HEK293 (cell line): ENCODE results near the gene CYB561D2.
A peak's percentile ranks its signal among the peaks of the same experiment; 100 is the strongest.

Experiments
- CTCF ChIP-seq: fragments of 450-650 bp; formaldehyde crosslinking; IDR thresholded peaks from 2 replicates; pipeline ENCODE4 v1.5.1; 2016; ENCODE audit warnings: missing biosample characterization, missing genetic modification characterization
- KLF9 ChIP-seq: fragments of 450-650 bp; formaldehyde crosslinking; IDR thresholded peaks from 2 replicates; pipeline ENCODE4 v1.5.1; 2016; ENCODE audit warnings: missing biosample characterization, missing genetic modification characterization, low read depth
- PRDM2 ChIP-seq: fragments of 450-650 bp; formaldehyde crosslinking; IDR thresholded peaks from 2 replicates; pipeline ENCODE4 v1.5.1; 2016; ENCODE audit warnings: missing biosample characterization, missing genetic modification characterization, borderline replicate concordance
- ZBTB44 ChIP-seq: fragments of 450-650 bp; IDR thresholded peaks from 2 replicates; pipeline ENCODE4 v1.5.1; 2018; ENCODE audit warnings: missing biosample characterization, mild to moderate bottlenecking, missing genetic modification characterization
- ZBTB49 ChIP-seq: fragments of 450-650 bp; formaldehyde crosslinking; IDR thresholded peaks from 2 replicates; pipeline ENCODE4 v1.5.1; 2016; ENCODE audit warnings: missing biosample characterization, missing genetic modification characterization, low read depth
- ZNF121 ChIP-seq: fragments of 450-650 bp; formaldehyde crosslinking; IDR thresholded peaks from 2 replicates; pipeline ENCODE4 v1.5.1; 2016; ENCODE audit warnings: missing biosample characterization, missing genetic modification characterization
- ZNF24 ChIP-seq: fragments of 450-650 bp; formaldehyde crosslinking; IDR thresholded peaks from 2 replicates; pipeline ENCODE4 v1.5.1; 2016; ENCODE audit warnings: missing biosample characterization, missing genetic modification characterization
- ZNF398 ChIP-seq: fragments of 450-650 bp; formaldehyde crosslinking; IDR thresholded peaks from 2 replicates; pipeline ENCODE4 v1.5.1; 2017; ENCODE audit warnings: missing biosample characterization, missing genetic modification characterization

- TF ChIP-seq CTCF (tag by site-specific recombination) (no peak), ZNF121 (tag by site-specific recombination) (no peak), PRDM2 (tag by site-specific recombination) (no peak), ZNF24 (tag by site-specific recombination) (no peak), KLF9 (tag by site-specific recombination) (peak; percentile 68; the same call in 1 of the 2 replicates), ZBTB49 (tag by site-specific recombination) (no peak), ZNF398 (no peak), ZBTB44 (tag by site-specific recombination) (no peak)
Observed at GRCh38 chr3:50350527-50351322, at the start of gene CYB561D2, which contains the start of gene NPRL2.
